ENCODE data around the gene POU2AF1. TPM values are rescaled to one million over a fixed set of nuclear protein-coding genes. Genes with fewer than 3 reads are reported as not detected.
A peak's percentile ranks its signal among the peaks of the same experiment; 100 is the strongest.

The POU2AF1 gene
- total and polyA plus RNA-seq, 2 of the 13 experiments (the other 11 are each of a cell fraction or from before 2014, with no cell fraction given) = 1.9 to 3.6 TPM

- TF ChIP-seq CC2D1A (CRISPR knock-in tag; IDR thresholded peaks at IDR 0.05) = no peak
- no peak for TF ChIP-seq THYN1 (CRISPR knock-in tag; IDR thresholded peaks at IDR 0.05; ENCODE audit: borderline replicate concordance, low read depth)
- TF ChIP-seq ZNF691 (CRISPR knock-in tag; IDR thresholded peaks at IDR 0.05; ENCODE audit: borderline replicate concordance, low read depth) = no peak
- no peak for TF ChIP-seq ZBTB25 (CRISPR knock-in tag; IDR thresholded peaks at IDR 0.05)
- no peak for TF ChIP-seq ZBTB14 (CRISPR knock-in tag; IDR thresholded peaks at IDR 0.05)
- no peak for TF ChIP-seq ZBTB4 (CRISPR knock-in tag; IDR thresholded peaks at IDR 0.05; ENCODE audit: borderline replicate concordance)
- TF ChIP-seq ZFYVE20 (CRISPR knock-in tag; IDR thresholded peaks at IDR 0.05; ENCODE audit: borderline replicate concordance, low read depth) = no peak
- TF ChIP-seq ZMYM4 (CRISPR knock-in tag; IDR thresholded peaks at IDR 0.05) = no peak
- TF ChIP-seq SP2 (CRISPR knock-in tag; IDR thresholded peaks at IDR 0.05) = no peak
- TF ChIP-seq SNAPC4 (CRISPR knock-in tag; IDR thresholded peaks at IDR 0.05) = peak; percentile 42; the same call in 1 of the 2 replicates
- no peak for TF ChIP-seq NFIB (CRISPR knock-in tag; IDR thresholded peaks at IDR 0.05; ENCODE audit: borderline replicate concordance)
- TF ChIP-seq SRSF9 (IDR thresholded peaks at IDR 0.05; ENCODE audit: borderline replicate concordance, insufficient read depth, low read depth, low read length, poor library complexity, severe bottlenecking) = no peak
- peak; percentile 96 for TF ChIP-seq ZNF652 (CRISPR knock-in tag; IDR thresholded peaks at IDR 0.05; ENCODE audit: borderline replicate concordance, low read depth)
- no peak; the same call in 1 of the 2 replicates for TF ChIP-seq POGK (CRISPR knock-in tag; conservative IDR thresholded peaks at IDR 0.05)
Measured at GRCh38 chr11:111336582-111337256, 42.4 kb downstream of the POU2AF1 start (continued).
